Stimulated activated CD4-positive, alpha-beta T cell treated with anti-CD3 and anti-CD28 coated beads, Interleukin-2, amount 100 ng/mL, for 4 hours (primary cell): ENCODE data around the gene ANG.

ENCODE experiments used
- DNase-seq: peaks from one replicate; pipeline ENCODE4 v3.0.0-alpha.2; 2020; ENCODE audit warnings: low read depth

Gene ANG

DNA sequence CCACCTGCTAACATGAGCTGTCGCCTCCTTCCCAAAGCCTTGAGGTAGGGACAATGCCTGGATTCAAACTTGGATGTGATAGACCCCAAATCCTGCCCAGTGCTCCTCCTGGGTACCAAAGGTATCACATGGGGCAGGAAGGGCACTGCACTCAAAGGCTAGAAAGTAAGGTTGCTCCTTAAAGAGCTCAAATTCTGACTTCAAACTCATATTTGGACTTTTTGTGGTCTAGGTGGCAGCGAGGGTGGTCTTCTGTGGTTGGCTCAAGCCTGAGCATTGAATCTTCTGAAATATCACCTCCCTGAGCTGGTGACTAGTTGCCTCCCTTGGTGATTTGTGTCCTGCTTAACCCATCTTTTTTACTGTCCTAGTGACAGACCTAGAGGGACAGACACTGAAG is 12.5 kb upstream of the ANG start:
- DNase-seq: no peak

DNA sequence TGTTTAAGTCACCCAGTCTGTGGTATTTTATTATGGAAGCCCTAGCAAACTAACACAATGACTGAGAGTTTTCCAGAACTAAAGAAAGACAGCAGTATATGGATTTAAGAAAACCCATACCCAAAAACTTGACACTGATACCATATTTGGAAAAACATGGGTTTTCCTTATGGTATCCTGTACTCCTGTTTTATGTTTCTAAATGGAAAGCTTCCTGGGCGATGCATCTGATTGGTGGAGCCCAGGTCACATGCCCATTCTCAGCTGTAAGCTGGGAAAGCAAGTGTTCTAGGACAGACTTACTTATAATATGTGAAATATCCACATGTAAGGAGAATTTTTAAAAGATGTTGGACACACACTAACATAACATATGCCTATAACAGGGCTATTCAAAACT is 8.7 kb upstream of the ANG start:
- no peak for DNase-seq

DNA sequence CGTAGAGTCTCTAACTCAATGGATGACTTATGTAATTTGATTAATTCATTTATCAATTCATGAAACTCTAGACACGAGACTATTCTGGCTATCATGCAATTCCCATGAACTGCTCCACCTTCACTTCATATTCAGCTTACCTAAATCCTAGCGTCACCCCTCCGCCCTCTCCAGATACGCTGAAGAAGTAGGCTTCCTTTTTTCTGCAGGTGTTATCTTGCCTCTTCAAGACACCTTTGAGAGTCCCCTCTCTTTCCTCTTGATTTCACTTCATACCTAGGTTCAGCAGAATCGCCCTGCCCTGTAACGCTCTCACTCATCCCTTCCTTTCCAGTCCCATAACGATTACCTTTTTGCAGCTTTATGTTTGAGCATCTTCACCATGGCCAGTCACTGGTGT is 8.2 kb upstream of the ANG start:
- DNase-seq: no peak

DNA sequence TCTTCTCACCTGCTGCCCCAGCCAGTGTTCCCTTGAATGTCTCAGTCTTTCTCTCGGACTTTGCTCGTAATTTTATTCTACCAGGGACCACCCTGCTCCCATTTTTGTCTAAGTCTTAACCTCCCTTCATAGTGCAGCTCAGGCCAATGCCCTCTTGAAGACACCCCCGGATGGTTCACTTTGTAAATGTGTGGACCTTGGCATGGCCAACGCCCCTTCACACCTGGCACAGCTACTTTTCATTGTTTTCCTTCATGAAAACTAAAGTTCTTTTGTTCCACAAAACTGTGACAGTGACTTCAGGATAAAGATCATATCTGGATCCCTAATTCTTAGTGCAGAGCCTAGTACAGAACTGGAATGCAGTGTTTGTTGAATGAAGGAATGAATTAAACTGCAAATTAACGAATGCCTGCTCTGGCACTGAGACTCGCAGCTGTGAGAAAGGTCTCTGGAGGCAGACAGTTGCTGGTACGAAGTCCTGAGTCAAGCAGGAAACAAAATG is 7.7 kb upstream of the ANG start:
- no peak for DNase-seq

DNA sequence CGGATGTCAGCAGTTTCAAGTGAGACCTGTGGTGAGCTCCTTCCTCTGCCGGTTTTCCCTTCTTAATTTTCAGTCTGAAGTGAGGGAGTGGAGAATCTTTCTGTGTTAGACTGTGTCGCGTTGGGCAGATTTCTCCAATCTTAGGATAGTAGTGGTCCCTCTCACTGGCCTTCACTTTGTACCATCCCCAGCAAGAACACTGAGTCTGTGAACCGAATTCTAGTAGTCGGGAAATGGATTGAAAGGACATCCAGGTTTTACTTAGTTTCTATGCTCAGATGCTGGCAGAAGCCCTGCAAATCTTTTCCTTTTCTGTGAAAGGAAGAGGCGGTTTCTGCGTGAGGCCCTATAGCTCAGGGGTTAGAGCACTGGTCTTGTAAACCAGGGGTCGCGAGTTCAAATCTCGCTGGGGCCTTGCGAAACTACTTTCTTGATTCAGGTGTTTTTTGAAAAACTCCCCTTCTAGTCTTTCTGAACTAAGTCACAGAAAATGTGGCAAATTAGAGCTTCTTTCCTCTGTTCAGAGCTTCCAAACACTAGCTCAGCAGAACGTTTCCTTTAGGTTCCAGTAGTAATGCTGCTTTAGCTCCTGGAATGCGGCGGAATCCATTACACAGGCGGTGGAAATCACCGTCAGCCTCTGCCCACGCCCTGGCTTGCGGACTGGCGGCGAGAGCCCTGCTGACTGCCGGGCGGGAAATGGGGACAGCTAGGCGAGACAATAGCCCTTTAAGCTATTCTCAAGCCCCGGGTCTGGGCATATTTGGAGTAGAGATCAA is 7.0 kb upstream of the ANG start:
- peak; percentile 86 for DNase-seq

DNA sequence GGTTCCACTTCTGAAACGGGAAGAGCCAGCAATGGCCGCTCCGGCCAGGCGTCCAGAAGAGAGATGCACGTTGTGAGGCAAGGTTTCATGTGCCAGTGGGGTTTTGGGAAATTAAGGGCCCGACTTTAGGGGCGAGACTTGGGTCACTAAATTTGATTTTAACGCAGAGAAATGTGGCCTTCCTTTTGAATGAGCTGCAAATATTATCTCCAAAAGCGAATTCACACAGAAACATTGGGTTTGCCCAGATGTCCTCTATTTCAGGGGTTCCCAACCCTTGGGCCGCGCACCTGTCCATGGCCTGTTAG is 6.5 kb upstream of the ANG start:
- no peak for DNase-seq

DNA sequence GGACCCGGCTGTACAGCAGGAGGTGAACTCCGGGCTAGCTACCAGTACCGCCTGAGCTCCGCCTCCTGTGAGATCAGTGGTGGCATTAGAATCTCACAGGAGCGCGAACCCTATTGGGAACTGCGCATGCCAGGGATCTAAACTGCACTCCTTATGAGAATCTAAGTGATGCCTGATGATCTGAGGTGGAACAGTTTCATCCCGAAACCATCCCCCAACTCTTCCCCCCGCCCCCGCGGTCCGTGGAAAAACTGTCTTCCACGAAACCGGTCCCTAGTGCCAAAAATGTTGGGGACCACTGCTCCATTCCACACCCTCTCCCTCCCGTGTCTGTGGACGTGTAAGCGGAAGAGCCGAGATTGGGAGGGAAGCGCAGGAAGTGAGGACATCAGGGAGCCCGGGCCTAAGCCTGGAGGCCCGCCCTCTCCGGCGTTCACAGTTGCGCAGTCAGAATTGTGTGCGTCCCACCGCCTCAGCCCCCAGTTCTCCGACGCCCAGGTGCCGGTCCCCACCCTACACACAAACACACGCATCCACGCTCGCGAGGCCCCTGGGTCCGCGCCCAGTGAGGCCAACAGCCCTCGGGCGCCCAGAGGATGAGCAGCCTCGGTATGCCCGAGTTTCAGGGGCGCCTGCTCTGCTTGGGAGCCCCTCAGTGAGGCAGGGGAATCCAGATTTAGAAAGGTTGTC is 6.0 kb upstream of the ANG start:
- peak; percentile 61 for DNase-seq

DNA sequence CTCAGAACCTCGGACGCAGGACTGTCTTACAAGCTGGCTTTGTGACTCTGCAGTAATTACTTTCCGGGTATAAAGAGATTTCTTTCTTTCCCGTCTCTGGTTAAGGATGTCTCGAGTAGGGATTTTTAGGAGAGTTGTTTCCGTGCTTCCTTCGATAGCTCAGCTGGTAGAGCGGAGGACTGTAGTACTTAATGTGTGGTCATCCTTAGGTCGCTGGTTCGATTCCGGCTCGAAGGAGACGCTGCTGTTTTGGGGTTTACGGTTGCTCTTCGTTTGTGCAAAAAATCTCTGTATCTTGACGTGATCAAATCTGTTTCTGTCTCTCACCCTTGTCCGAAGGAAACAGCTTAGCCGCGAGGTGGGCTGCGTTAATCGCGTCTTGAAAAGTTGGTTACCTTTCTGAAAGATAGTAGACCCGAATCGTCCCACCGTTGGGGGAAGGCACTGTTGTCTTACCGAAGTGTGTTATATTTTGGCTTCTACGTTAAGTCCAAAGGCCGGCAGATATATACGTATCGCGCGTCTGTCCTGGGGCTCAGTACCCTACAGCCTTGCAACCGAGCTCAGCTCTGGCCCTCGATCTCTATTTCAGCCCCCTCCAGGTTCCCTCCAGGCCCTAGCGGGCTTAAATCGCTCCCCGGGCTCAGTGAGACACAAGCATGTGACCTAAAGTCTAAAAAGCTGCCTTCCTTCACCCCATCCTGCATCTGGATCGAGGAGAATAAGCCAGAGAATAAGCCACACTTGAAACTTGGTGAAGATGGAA is 5.3 kb upstream of the ANG start:
- DNase-seq: peak; percentile 73

DNA sequence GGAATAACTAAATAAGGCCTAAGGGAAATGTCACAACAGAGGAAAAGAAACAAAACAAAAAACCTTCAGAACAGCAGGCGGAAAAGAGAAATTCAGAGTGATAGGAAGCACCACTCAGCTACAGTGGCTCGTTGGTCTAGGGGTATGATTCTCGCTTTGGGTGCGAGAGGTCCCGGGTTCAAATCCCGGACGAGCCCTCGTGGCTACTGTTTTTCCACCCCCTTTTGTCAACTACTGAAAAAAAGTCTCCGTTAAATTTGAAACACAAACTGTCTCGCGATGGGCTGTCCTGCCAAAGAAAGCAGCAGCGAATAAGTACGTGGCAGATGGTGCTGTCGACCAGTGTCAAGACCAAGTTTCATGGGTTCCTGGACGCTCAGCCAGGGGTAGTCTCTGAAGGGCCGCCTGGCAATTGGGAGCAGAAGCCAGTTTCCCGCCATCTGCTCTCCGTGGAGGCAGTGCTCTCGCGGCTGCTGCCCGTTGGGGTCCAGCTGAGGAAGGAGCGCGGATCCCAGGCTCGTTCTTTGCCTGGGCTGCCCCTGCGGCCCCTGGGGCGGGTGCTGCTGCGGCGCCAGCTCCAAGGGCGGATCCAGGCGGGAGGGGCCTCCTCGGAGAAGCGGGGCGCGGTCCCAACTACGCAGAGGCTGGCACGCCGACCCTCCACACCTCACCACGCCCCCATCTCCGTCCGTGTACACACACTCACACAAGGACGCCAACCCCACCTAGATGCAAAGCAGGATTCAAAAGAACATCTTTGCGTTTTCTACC is 4.5 kb upstream of the ANG start, which contains the start of gene RNASE4:
Gene RNASE4 (plus strand): TSS at position 670 of the 771 bp plus-strand sequence. CDS start 14,812 bp downstream, outside the sequence.
- peak; percentile 72 for DNase-seq

DNA sequence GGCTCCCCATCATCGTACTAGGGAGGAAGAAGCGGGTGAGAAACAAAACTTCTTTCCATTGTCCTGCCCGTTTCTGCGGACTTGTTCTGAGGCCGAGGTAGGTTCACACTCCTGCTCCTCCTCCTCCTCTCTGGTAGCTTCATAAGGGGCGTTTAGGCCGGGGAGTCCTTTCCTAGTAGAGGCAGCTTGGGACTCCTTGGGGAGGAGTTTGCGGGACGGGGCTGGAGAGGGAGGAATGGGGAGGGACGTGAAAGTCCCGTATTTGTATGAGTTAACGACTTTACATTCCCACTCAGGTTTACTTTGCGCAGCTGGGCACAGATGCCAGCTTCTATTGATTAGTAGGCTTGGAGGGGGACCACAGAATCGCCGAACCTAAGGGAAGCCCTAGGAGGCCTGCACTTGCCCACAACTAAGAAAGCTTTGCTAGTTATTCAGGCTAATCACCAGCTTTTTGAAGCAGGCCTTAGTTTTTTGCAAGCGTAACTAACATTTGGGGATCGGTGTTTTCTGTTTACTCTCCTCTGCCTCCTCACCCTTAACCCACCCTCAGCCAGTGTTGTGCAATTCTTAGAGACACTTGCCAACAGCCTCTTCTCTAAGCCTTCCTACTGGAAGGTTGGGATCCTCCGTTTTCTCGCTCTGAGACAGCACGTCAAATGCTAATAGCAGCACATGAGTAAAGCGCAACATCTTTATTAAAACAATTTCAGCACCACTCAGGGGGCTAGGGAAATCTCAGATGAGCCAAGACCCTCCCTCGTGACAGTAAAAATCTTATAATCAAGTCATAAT is 3.7 kb upstream of the ANG start:
- no peak for DNase-seq

DNA sequence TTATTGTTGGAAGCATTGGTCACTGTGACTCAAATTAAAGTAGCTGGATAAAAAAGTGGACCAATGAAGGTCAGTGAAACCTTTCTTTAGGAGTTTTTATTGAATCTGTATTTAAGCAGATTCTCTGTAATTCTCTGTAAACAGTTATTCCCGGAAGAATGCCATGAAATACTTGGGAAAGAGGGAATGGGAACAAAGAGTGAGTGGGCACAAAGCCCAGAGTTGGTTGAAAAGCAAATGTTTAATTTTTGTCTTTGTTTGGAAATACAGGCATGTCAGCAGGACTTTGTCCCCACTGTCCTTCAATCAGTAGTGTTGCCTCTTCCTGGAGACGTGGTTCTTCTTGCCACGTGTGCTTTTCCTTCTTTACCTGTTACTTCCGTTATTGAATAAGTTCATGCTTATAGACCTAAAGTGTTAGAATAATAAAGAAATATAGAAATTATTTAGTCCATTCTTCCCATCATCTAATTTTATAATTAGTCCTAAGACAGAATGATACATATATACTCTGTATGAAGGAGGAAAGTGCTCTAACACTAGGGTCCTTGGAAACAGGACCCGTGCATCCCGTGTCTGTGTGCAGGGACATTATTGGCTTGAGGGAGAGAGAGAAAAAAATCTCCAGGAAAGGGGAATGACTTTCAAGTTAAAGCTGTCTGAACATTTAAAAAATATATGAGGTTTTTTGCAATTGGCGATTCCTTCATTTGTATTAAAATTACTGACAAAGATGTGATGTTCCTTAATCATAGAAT is 2.0 kb upstream of the ANG start:
- DNase-seq: no peak

DNA sequence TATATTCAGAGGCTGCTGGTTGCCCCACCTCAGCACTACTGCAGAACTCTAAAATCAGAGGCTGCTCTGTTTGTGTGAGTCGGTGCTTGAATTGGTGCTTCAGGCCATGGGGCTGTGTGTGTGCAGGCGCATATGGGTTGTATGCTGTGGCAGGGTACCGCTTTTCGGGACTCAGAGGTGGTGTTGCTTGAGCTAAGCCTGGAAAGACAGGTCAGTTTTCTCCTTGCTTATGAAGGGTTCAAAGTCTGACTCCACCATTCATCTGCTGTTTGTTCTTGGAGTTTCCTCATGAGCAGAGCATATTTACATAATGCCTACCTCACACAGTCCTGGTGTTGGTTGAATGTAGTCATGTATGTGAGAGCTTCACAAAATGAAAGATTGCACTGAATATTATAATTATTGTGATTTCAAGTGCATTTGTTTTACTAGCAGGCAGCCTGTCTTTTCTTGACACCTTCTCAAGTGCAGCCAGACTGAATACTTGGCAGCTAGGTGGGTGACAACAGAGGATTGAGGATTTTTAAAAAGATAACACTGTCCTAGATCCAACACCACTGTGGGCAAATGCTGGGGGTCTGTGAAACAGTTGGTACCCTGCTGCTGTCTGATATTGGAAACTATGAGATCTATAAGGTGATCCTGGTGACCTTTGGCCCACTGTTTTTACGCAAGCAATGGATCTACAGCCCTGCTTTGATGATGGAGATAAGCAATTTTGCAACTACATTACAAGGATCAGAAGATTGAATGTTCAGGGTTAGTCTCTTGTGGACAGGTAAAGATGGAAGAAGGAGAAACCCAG is 1.0 kb upstream of the ANG start:
- DNase-seq: no peak

DNA sequence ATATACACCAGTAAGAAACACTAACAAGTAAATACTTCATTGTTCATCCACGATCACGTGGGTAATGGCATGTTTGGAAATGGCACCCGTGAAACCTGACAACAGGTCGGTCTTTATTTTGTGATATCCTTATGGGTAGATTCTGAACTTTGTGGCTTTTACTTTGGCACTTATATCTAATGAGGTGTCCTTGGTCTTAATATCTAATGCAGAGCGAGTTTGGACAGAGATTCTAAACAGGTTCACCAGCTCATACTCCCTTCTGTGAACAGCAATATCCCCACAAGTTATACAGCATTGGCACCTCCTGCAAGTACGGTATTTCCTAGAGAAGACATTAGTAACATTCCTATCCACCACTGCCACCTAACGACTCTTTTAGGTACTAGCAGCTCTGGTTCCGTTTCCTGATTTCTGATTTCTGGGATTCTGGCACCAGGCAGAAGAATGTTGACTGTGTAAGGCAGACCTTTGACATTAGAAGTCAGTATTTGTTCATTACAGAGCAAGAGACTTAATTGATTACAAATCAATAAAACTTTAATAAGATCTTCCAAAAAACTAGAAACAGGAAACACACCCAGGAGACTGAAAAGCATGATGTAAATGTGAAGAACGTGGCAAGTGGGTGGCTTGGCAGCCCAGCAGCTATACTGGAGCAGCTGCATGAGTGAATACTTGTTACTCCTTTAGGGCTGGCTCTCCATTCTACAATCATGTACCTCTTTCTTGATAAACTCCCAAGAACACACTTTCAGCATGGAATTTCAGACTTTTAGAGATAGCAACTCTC is 2.5 kb downstream of the ANG start:
- peak; percentile 20 for DNase-seq

DNA sequence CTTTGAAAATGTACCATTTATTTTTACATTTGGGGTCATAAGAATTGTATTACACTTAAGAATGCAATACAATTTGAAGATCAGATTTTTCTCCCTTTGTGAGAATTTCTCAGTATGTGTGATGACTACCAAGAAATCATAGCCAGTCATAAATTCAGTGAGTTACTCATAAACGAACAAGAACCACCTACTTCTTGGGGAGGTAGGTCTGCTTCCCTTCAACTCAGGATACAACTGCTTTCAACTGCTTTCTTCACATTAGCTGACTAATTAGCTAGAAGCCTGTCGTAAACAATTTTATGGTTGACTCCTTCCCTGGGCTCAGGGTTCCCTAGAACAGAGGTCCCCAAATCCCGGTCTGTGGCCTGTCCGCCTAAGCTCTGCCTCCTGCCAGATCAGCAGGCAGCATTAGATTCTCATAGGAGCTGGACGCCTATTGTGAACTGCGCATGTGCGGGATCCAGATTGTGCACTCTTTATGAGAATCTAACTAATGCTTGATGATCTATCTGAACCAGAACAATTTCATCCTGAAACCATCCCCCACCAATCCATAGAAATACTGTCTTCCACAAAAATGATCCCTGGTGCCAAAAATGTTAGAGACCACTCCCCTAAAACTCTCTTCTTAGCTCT is 3.7 kb downstream of the ANG start:
- DNase-seq: no peak

DNA sequence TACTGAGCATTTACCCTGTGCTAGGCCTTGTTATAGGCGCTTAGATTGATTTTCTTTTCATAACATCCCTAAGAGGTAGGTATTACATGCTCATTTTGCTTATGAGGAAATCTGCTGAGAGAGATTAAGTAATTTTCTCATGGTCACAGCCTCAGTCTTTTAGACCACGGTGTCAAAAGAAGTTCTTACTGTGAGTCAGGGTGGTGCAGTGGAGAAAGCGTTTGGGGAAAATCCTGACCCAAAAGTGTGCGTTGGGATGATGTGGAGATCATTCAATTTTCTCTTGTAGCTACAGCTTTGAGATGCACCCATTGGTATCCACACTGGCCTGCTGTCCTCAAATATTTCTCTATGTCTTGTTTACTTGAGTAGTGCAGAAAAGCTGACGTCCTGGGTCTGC is 8.2 kb downstream of the ANG start:
- DNase-seq: no peak

DNA sequence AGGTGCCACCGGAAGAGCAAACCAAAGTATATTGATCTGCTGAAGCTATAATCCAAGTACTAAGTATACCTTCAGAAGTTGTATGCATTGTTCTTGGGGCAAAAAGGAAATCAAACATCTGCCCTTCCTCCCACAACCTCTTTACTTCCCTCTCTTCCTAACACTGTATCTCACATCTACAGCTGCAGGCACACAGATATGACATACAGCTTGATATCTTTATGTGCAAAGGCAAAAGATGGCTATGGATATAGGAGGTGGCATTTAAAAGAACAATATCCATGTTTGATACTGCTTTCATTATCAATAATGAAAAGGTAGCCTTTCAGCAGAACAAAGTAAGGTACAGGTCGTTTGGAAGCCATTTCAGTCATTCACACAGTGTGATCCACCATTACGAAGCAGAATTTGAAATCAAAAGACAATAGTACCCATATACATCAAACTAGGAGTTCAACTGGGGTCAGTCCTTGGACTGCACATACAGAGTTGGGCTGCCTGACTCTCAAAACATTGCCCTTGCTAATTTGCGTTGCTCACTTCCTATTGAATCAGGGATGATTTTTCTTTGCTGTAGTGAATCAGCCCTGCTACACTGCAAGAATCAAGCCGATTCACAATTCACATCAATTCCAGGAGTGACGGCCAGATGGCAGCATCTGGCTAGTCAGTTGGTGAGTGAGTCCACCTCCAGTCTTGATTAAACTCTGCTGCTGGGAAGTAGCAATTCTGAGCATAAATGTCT is 8.9 kb downstream of the ANG start:
- peak; percentile 36 for DNase-seq

DNA sequence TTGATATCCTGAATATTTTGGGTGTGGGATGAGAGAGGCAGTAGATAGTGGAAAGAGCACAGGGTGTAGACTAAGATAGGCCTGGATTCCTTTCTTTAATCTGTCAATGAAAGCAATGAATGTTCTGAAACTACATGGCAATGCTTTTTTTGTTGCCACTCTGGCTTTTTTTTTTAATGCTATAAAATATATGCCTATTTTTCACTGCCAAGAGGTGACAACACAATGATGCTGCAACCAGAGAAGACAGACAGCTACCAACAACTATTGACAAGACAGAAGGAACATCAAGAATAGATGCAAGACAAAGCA is 9.4 kb downstream of the ANG start:
- no peak for DNase-seq

DNA sequence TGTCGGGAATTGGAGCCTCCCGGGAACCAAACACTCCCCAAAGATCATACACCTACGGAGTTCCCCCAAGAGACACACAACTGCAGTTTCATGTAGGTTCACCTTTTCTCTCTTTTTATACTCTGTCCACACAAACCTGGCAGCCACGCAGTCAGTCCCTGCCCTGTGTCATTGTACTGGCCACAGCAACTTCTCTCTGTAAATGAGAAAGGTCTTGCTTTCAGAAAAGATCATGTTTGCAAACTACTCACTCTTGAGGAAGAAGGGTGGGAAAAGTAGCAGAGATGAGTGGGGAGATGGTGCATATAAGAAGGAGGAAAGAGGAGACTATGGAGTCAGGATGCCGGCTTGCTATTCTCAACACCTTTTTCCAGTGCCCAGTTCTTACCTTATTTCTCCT is 10.4 kb downstream of the ANG start:
- DNase-seq: no peak
